Pancreas (tissue), 10 donors: ENCODE measurements around the gene GALNT1. TPM values are rescaled to one million over a fixed set of nuclear protein-coding genes. Genes with fewer than 3 reads are reported as not detected.

ENCODE experiments used
- ATAC-seq, 4 donors: fragments of 200-7000 bp; cut with Tn5 transposase; one replicate each; pipeline versions ENCODE4 v1.8.0 to v1.9.1; 2020; ENCODE audit warnings: mild to moderate bottlenecking in 4 of 4, moderate library complexity in 4 of 4
- DNase-seq, 6 donors: peaks; one replicate each; pipeline ENCODE4 v3.0.0-alpha.2; 2020
- FAIRE-seq: peaks from 2 replicates; lab custom pipeline; 2012; peaks lifted over from hg19 to GRCh38; lab: Jason Lieb, UNC
- H3K27ac ChIP-seq, 4 donors: fragments of 200-600 bp; sonication (generic); 1 replicate in 3 of 4; 2 replicates in 1 of 4; pipeline versions ENCODE4 v1.5.0 to v1.8.0; 2020
- H3K27me3 ChIP-seq, 4 donors: fragments of 200-600 bp; one replicate each; pipeline ENCODE4 v1.8.0; 2021
- H3K36me3 ChIP-seq, 3 donors: fragments of 200-600 bp; sonication (generic) in 1 of 3; one replicate each; pipeline versions ENCODE4 v1.5.0 to v1.8.0; 2020 to 2021
- H3K4me1 ChIP-seq, 3 donors: fragments of 200-600 bp; one replicate each; pipeline ENCODE4 v1.8.0; 2021
- H3K4me3 ChIP-seq, 4 donors: fragments of 200-600 bp; sonication (generic) in 2 of 4; one replicate each; pipeline versions ENCODE4 v1.5.0 to v1.8.0; 2020 to 2021
- H3K9me3 ChIP-seq, 4 donors: fragments of 200-600 bp; one replicate each; pipeline ENCODE4 v1.8.0; 2021
- CTCF ChIP-seq, 4 donors: fragments of 200-600 bp; sonication (generic) in 3 of 4; IDR thresholded peaks; one replicate each; pipeline versions ENCODE4 v1.5.0 to v1.8.0; 2021; ENCODE audit warnings: antibody characterized with exemption in 4 of 4
- WGBS, 2 donors: extraction: QIAGEN DNeasy Blood & Tissue Kit; methylation state at CpG; one replicate each; pipeline ENCODE4 v1.1.7; 2013; 5-methylcytosine and 5-hydroxymethylcytosine counted together
- intact Hi-C, 3 donors: fragments of 100-400 bp; cut with DNase I; formaldehyde crosslinking; loops; one replicate each; pipeline versions ENCODE4 v1.11.1 to v1.14.2; 2022
- polyA plus RNA-seq, 2 donors: library from polyadenylated mRNA; stranded (reverse); fragments of 200-250 nt; gene quantifications; one replicate each; pipeline ENCODE4 v1.2.3, GENCODE V29; 2013
- total RNA-seq, 6 donors: library from RNA; stranded (reverse); fragmentation: NEBNext Ultra II Directional in 4 of 6; extraction: Animal tissue kit (Norgen Biotek cat#: 25700) in 4 of 6; gene quantifications; one replicate each; pipeline versions ENCODE4 v1.2.1 to v1.2.4, GENCODE V29; 2021 to 2023
- donor health status: healthy with polysubstance abuse.
- donor health status: DM: no; HTN: no; CAD: no; lungs with moderate emphysema.
- donor health status: DM: no; HTN: no; CAD: no.
- donor health status: control.
- donor health status: control.
- donor health status: Bipolar disorder and iron deficiency.
- donor health status: DM: yes; HTN: yes; CAD: no.
- donor health status: DM: no; HTN: no; CAD: no.
- donor health status: DM: no; HTN: no; CAD: no.
- donor health status: DM: yes; HTN: yes; CAD: no.

GALNT1 gene
- total and polyA plus RNA-seq, 8 donors, result 6.8 to 59.6 (median 25.8) TPM

- H3K36me3 ChIP-seq, result no peaks in the 10 kb centered on the region
- TF ChIP-seq CTCF (IDR thresholded peaks at IDR 0.05), result no peak
- FAIRE-seq, result no peak
- H3K4me1 ChIP-seq, result no peaks in the 10 kb centered on the region
- intact Hi-C loops, result no loop called here
- DNase-seq, result no peak
- peak; percentile 43 to 63 (median 60) for ATAC-seq
- H3K27ac ChIP-seq, result peak overlapping the region in 2 of 4 donors; percentile 6 to 24
- H3K9me3 ChIP-seq, result no peaks in the 10 kb centered on the region
- WGBS, 2 donors, result 52 to 73% methylated on average over 1 of the region's 1 CpG
- no peaks in the 10 kb centered on the region for H3K27me3 ChIP-seq
- no peak overlapping the region for H3K4me3 ChIP-seq
Measured at GRCh38 chr18:35635170-35635569, 53.6 kb downstream of the GALNT1 start.

- TF ChIP-seq CTCF (IDR thresholded peaks at IDR 0.05), result no peak
- intact Hi-C loops, result no loop called here
- ATAC-seq, result no peak
- Histone ChIP-seq H3K4me1 (no peaks in the 10 kb centered on the region), H3K9me3 (no peaks in the 10 kb centered on the region), H3K27me3 (no peaks in the 10 kb centered on the region), H3K4me3 (no peak overlapping the region), H3K36me3 (no peaks in the 10 kb centered on the region), H3K27ac (no peak overlapping the region)
- no peak for DNase-seq
- 96 to 98% methylated on average over 5 of the region's 5 CpGs for WGBS, 2 donors
- FAIRE-seq, result no peak
Measured at GRCh38 chr18:35637227-35637626, 55.7 kb downstream of the GALNT1 start.

- no peaks in the 10 kb centered on the region for H3K27me3 ChIP-seq
- 97 to 99% methylated on average over 4 of the region's 4 CpGs for WGBS, 2 donors
Measured at GRCh38 chr18:35639296-35639695, 57.8 kb downstream of the GALNT1 start.

GRCh38 chr18:35641467-35641866 lies 59.9 kb downstream of the GALNT1 start:
- H3K4me3 ChIP-seq, result no peak overlapping the region
- no peaks in the 10 kb centered on the region for H3K4me1 ChIP-seq
- H3K36me3 ChIP-seq, result no peaks in the 10 kb centered on the region
- H3K27me3 ChIP-seq, result no peaks in the 10 kb centered on the region
- DNase-seq, result no peak
- no peak for FAIRE-seq
- WGBS, 2 donors, result 96 to 98% methylated on average over 4 of the region's 4 CpGs
- intact Hi-C loops, result no loop called here
- ATAC-seq, result no peak
- no peak overlapping the region for H3K27ac ChIP-seq
- no peaks in the 10 kb centered on the region for H3K9me3 ChIP-seq
- no peak for TF ChIP-seq CTCF (IDR thresholded peaks at IDR 0.05)

More at GRCh38 chr18:35639296-35639695, 57.8 kb downstream of the GALNT1 start:
- no peaks in the 10 kb centered on the region for H3K4me1 ChIP-seq
- no peak for TF ChIP-seq CTCF (IDR thresholded peaks at IDR 0.05)
- no peak for FAIRE-seq
- no peak overlapping the region for H3K4me3 ChIP-seq
- ATAC-seq, result no peak
- intact Hi-C loops, result no loop called here
- DNase-seq, result no peak
- H3K27ac ChIP-seq, result no peak overlapping the region
- H3K9me3 ChIP-seq, result no peaks in the 10 kb centered on the region
- no peaks in the 10 kb centered on the region for H3K36me3 ChIP-seq

GRCh38 chr18:35641916-35642315 lies 60.4 kb downstream of the GALNT1 start:
- no peak overlapping the region for H3K4me3 ChIP-seq
- TF ChIP-seq CTCF (IDR thresholded peaks at IDR 0.05), result no peak
- WGBS, 2 donors, result 97 to 99% methylated on average over 3 of the region's 3 CpGs

More at GRCh38 chr18:35641916-35642315, 60.4 kb downstream of the GALNT1 start:
- Histone ChIP-seq H3K27ac (no peak overlapping the region), H3K27me3 (no peaks in the 10 kb centered on the region), H3K9me3 (no peaks in the 10 kb centered on the region), H3K36me3 (no peaks in the 10 kb centered on the region), H3K4me1 (no peaks in the 10 kb centered on the region)
- intact Hi-C loops, result no loop called here
- ATAC-seq, result no peak
- no peak for DNase-seq
- FAIRE-seq, result no peak
